Activated CD4-positive, alpha-beta memory T cell treated with anti-CD3 and anti-CD28 coated beads for 36 hours (primary cell): Measurements from ENCODE around the gene NR1D2. TPM values are rescaled to one million over a fixed set of nuclear protein-coding genes. Genes with fewer than 3 reads are reported as not detected.
"Not testable (repeated sequence)": the region's sequence is repeated elsewhere in the genome, so short reads cannot be mapped to it uniquely, and the experiment has no call there.

Experiments
- CTCF ChIA-PET: fragments of 350-600 bp; sonication (Branson Sonifier 250); formaldehyde crosslinking; loops from one replicate; lab custom pipeline; 2021; ENCODE audit warnings: antibody characterized with exemption, inconsistent platforms; lab: Charles Lee
- POLR2A ChIA-PET: fragments of 350-600 bp; sonication (Branson Sonifier 250); formaldehyde crosslinking; loops from one replicate; lab custom pipeline; 2021; ENCODE audit warnings: antibody characterized with exemption; lab: Charles Lee
- DNase-seq: peaks from one replicate; pipeline ENCODE4 v3.0.0-alpha.2; 2020
- H3K27ac Mint-ChIP-seq: one replicate; pipeline ENCODE4 v1.8.0; 2021; ENCODE audit warnings: mixed read lengths
- H3K27me3 Mint-ChIP-seq: one replicate; pipeline ENCODE4 v1.8.0; 2021; ENCODE audit warnings: mixed read lengths
- H3K36me3 Mint-ChIP-seq: one replicate; pipeline ENCODE4 v1.8.0; 2021; ENCODE audit warnings: mixed read lengths
- H3K4me1 Mint-ChIP-seq: one replicate; pipeline ENCODE4 v1.8.0; 2021; ENCODE audit warnings: low read depth, mixed read lengths
- H3K4me3 Mint-ChIP-seq: one replicate; pipeline ENCODE4 v1.8.0; 2021; ENCODE audit warnings: mild to moderate bottlenecking, mixed read lengths
- H3K9me3 Mint-ChIP-seq: one replicate; pipeline ENCODE4 v1.8.0; 2021; ENCODE audit warnings: mixed read lengths
- intact Hi-C: fragments of 100-400 bp; cut with micrococcal nuclease; formaldehyde crosslinking; loops from one replicate; pipeline ENCODE4 v1.15.1; 2023
- total RNA-seq, 2 experiments: library from RNA; stranded (reverse); gene quantifications; one replicate each; pipeline ENCODE4 v1.2.3, GENCODE V29; 2021

NR1D2 gene
- total RNA-seq, 2 experiments from 2014 or later, result 5.4 to 5.9 TPM

- H3K4me3 Mint-ChIP-seq, result no peak overlapping the region
- DNase-seq, result no peak
- H3K9me3 Mint-ChIP-seq, result no peaks in the 10 kb centered on the region
- POLR2A ChIA-PET, result no interaction called here
- H3K27ac Mint-ChIP-seq, result no peak overlapping the region
- CTCF ChIA-PET, result no interaction called here
- no peaks in the 10 kb centered on the region for H3K27me3 Mint-ChIP-seq
- no peaks in the 10 kb centered on the region for H3K36me3 Mint-ChIP-seq
- H3K4me1 Mint-ChIP-seq, result peaks cover 4% of the 10 kb centered on the region
- intact Hi-C loops, result no loop called here
These were observed 46.9 kb downstream of the NR1D2 start for GRCh38 chr3:23991683-23992628.

DNA sequence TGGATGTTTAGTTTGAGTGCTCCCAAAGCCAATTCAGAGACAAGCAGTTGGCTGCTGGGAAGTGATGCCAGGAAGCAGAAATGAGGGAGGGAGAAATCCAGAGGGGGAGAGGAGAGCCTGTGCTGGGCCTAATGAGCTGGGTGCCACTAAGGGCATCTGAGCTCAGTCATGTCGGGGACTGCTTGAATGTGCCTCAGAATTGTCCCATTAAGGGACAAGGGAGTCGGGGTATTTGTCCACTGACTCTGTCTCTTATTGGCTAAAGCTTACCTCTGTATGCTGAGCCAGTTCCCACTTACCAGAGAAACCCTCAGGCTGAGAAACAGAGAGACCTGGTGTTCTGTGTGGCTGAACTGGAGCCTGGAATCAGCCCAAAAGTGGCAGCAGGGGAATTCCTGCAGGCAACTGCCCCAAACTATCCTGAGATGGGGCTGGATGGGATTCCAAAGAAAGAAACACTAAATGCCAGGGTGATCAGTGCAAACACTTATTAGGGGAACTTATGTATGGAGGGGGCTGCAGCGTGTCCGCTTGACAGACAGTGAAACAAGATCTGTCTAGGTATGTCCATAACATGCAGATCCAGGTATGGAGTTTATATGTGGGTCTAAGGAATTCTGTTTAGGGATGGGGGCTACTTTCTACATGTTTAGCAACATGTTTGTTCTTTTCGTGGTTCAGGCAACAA, 48.6 kb downstream of the NR1D2 start:
- H3K9me3 Mint-ChIP-seq, result no peaks in the 10 kb centered on the region
- no peak for DNase-seq
- no peak overlapping the region for H3K4me3 Mint-ChIP-seq
- H3K4me1 Mint-ChIP-seq, result peaks cover 4% of the 10 kb centered on the region
- ChIA-PET POLR2A (no interaction called here), CTCF (interaction anchor here (1.0 kb wide), 1 partner anchor 243 kb away, joined by 3 read pairs; no protein-coding TSS in a partner anchor)
- no peak overlapping the region for H3K27ac Mint-ChIP-seq
- intact Hi-C loops, result no loop called here
- H3K36me3 Mint-ChIP-seq, result no peaks in the 10 kb centered on the region
- no peaks in the 10 kb centered on the region for H3K27me3 Mint-ChIP-seq

DNA sequence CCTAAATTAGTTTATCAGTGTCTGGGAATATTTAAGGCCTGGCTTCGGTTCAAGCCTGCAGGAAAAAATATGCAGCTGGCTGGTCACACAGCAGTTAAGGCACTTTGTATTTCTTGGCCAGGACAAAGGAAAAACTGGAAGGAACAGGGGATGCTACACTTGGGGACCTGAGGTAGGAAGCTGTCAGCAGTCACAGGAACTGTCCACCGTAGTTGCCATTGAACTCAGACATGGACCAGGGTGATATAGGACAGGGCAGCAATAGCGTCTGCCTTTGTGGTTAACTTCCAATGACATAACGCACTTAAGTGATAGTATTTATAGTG, 49.1 kb downstream of the NR1D2 start:
- no peak overlapping the region for H3K4me3 Mint-ChIP-seq
- intact Hi-C loops, result no loop called here

DNA sequence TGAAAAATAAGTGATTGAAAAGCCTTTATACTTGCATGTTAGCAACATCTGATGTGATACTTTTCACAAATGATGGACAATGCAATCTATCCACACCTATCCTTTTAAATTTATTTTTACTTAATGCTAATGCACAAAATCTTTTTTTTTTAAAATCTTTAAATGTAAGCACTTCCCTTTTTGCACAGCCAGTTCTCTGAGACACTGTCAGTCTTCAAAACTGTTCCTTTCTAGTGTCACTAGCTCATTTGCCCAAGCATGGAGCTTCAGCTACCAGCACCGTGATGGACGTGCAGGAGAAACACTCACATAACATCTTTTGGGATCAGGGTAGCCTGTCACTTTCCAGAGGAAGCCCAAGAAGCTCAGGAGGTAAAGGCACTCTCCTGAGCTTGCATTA, 50.1 kb downstream of the NR1D2 start:
- H3K4me1 Mint-ChIP-seq, result peaks cover 7% of the 10 kb centered on the region
- H3K4me3 Mint-ChIP-seq, result no peak overlapping the region
- ChIA-PET POLR2A (no interaction called here), CTCF (interaction anchor here (1.1 to 1.8 kb wide), 2 partner anchors 22 to 200 kb away, joined by 3 to 5 read pairs; no protein-coding TSS in a partner anchor)
- H3K27ac Mint-ChIP-seq, result no peak overlapping the region
- intact Hi-C loops, result no loop called here
- H3K36me3 Mint-ChIP-seq, result no peaks in the 10 kb centered on the region
- no peaks in the 10 kb centered on the region for H3K9me3 Mint-ChIP-seq
- H3K27me3 Mint-ChIP-seq, result peaks cover 3% of the 10 kb centered on the region
- no peak for DNase-seq

More for the DNA sequence above, 49.1 kb downstream of the NR1D2 start:
- Mint-ChIP-seq H3K4me1 (peaks cover 7% of the 10 kb centered on the region), H3K27me3 (peaks cover 3% of the 10 kb centered on the region), H3K36me3 (no peaks in the 10 kb centered on the region), H3K9me3 (no peaks in the 10 kb centered on the region), H3K27ac (no peak overlapping the region)
- CTCF ChIA-PET, result no interaction called here
- POLR2A ChIA-PET, result no interaction called here
- DNase-seq, result no peak

DNA sequence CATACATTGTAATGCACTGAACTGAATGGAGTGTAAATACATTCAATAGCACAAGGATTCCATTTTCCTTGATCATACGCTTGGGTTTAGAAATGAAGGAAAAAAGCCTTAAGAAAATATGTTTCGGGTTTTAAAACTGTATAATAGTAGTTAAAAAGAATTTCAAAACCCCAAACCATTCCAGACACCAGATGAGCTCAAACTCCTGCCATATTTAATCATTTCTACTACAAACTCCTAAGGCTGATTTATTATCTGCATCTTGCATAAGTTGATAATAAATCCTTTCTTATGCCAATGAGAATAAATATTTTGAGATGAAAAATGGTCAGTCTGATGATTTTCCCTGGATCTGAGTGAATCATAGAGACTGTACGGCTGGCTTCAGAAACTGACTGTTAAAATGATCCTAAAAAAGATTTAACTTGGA, 51.0 kb downstream of the NR1D2 start:
- DNase-seq, result no peak
- POLR2A ChIA-PET, result no interaction called here

DNA sequence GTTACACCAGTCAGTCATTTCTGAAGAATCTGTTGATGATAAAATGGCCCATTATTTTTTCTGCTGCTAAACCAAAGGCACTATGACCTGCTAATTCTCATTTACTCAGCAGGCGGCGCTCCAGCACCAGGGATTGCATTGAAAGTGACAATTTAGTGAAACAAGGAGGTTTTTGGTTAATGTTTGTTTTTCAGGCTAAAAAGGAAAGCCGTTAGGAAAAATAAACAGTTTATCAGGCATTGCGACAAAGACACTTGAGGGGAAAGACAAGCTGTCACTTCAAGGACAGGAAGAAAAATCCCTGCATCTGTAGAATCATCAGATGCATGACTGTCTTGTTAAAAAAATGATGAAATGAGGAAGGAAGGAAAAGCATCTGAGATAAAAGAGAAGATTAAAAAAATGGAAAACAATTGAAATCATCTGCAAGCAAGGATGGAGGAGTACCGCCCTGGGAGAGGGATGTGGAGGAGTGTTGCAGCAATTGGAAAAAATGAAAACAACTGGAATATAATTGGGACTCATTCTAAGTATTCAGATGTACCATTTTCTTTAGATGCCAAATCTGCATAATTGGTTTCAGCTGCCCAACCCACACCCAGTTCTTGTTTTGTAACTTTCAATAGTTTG, 54.0 kb downstream of the NR1D2 start:
- ChIA-PET POLR2A (no interaction called here), CTCF (interaction anchor here (0.7 to 2.1 kb wide), 13 partner anchors 11 to 681 kb away, joined by 3 to 7 read pairs (median 3); no protein-coding TSS in a partner anchor)
- DNase-seq, result peak; percentile 80
- Mint-ChIP-seq H3K4me1 (peaks cover 3% of the 10 kb centered on the region), H3K36me3 (no peaks in the 10 kb centered on the region), H3K27ac (no peak overlapping the region), H3K27me3 (peaks cover 3% of the 10 kb centered on the region), H3K4me3 (no peak overlapping the region), H3K9me3 (no peaks in the 10 kb centered on the region)
- intact Hi-C loops, result loop anchor here (1.0 kb wide), 2 partner anchors 239 to 684 kb away; no protein-coding TSS in a partner anchor

More for the DNA sequence above, 51.0 kb downstream of the NR1D2 start:
- H3K4me3 Mint-ChIP-seq, result no peak overlapping the region
- no peak overlapping the region for H3K27ac Mint-ChIP-seq
- H3K27me3 Mint-ChIP-seq, result peaks cover 3% of the 10 kb centered on the region
- intact Hi-C loops, result no loop called here
- no peaks in the 10 kb centered on the region for H3K36me3 Mint-ChIP-seq
- CTCF ChIA-PET, result interaction anchor here (1.7 to 1.8 kb wide), 2 partner anchors 23 to 244 kb away, joined by 5 to 14 read pairs; no protein-coding TSS in a partner anchor
- H3K9me3 Mint-ChIP-seq, result no peaks in the 10 kb centered on the region
- peaks cover 7% of the 10 kb centered on the region for H3K4me1 Mint-ChIP-seq

GRCh38 chr3:24002129-24002528, 57.0 kb downstream of the NR1D2 start:
- Mint-ChIP-seq H3K27ac (no peak overlapping the region), H3K27me3 (peaks cover 3% of the 10 kb centered on the region), H3K4me3 (no peak overlapping the region), H3K36me3 (no peaks in the 10 kb centered on the region), H3K9me3 (no peaks in the 10 kb centered on the region), H3K4me1 (peaks cover 7% of the 10 kb centered on the region)
- intact Hi-C loops, result loop anchor here (5.0 kb wide), 1 partner anchor 115 kb away; no protein-coding TSS in a partner anchor
- ChIA-PET POLR2A (no interaction called here), CTCF (interaction anchor here (0.5 to 2.0 kb wide), 5 partner anchors 46 to 1032 kb away, joined by 3 to 6 read pairs (median 4); no protein-coding TSS in a partner anchor)
- no peak for DNase-seq

DNA sequence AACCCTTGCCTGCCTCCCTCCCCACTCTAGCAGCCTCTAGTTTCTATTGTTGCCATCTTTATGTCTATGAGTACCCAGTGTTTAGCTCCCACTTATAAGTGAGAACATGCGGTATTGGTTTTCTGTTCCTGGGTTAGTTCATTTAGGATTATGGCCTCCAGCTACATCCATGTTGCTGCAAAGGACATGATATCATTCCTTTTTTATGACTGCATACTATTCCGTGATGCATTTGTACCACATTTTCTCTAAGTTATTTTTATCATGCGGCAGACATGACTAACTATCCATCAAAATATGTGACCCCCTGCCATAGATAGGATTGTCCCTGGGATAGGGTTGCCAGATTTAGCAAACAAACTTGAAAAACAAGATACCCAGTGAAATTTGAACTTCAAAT, 58.4 kb downstream of the NR1D2 start:
- peaks cover 3% of the 10 kb centered on the region for H3K27me3 Mint-ChIP-seq
- intact Hi-C loops, result loop anchor here (5.0 kb wide), 1 partner anchor 116 kb away; no protein-coding TSS in a partner anchor
- POLR2A ChIA-PET, result no interaction called here
- no peaks in the 10 kb centered on the region for H3K9me3 Mint-ChIP-seq
- no peak for DNase-seq
- H3K36me3 Mint-ChIP-seq, result no peaks in the 10 kb centered on the region
- H3K4me3 Mint-ChIP-seq, result no peak overlapping the region
- CTCF ChIA-PET, result interaction anchor here (0.6 kb wide), 1 partner anchor 11 kb away, joined by 3 read pairs; no protein-coding TSS in a partner anchor
- H3K27ac Mint-ChIP-seq, result no peak overlapping the region
- peaks cover 7% of the 10 kb centered on the region for H3K4me1 Mint-ChIP-seq

DNA sequence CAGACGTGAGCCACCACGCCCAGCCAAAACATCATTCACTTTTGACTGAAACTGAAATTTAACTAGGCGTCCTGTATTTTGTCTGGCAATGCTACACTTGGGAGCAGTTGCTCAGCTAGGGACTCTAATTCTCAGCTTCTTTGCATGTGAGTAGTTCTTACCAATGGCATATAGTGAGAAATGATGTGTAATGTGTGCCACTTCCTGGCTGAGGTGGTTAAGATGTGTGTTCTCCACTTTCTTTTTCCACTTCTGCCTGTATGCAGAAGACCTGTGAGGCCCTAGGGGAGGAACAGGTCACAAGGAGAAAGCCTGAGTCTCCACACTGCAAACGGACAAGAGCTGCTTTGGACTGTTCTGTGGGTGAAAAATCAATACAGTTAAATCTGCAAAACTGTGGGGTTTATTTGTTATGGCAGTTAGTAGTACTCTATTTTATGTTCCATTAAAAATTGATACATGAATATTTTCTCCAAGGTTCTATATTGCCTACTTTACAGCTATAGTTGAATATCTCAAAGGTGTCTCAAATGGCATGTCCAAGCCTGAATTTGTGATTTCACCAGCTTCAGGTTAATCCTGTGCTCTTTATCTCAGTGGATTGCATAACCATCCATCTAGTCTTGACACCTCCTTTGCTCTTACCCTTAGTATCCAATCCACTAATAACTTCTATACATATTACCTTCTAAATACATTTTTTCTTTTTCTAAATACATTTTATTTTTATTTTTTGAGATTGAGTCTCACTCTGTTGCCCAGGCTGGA, 59.3 kb downstream of the NR1D2 start:
- ChIA-PET CTCF (no interaction called here), POLR2A (no interaction called here)
- Mint-ChIP-seq H3K27ac (no peak overlapping the region), H3K4me3 (no peak overlapping the region), H3K9me3 (no peaks in the 10 kb centered on the region), H3K36me3 (no peaks in the 10 kb centered on the region), H3K4me1 (peaks cover 4% of the 10 kb centered on the region), H3K27me3 (no peaks in the 10 kb centered on the region)
- intact Hi-C loops, result loop anchor here (1.0 to 5.0 kb wide), 4 partner anchors 46 to 674 kb away; no protein-coding TSS in a partner anchor
- DNase-seq, result peak; percentile 49

DNA sequence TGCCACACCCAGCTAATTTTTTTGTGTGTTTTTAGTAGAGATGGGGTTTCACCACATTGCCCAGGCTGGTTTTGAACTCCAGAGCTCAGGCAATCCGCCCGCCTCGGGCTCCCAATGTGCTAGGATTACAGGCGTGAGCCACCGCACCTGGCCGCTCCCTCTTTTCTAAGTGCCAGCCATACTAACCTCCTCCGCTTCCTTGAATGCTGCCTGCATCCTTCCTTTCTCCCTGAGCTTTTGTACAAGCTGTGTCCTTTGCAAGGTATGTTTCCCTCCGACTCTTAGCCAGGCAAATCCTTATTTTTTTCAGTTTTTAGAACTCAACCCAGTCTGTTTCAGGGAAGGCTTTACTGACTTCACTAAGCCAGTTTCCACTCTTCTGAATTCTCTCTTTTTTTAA, 60.6 kb downstream of the NR1D2 start:
- peaks cover 4% of the 10 kb centered on the region for H3K4me1 Mint-ChIP-seq
- no peaks in the 10 kb centered on the region for H3K36me3 Mint-ChIP-seq
- ChIA-PET POLR2A (no interaction called here), CTCF (no interaction called here)
- H3K27ac Mint-ChIP-seq, result no peak overlapping the region
- no peaks in the 10 kb centered on the region for H3K9me3 Mint-ChIP-seq
- H3K4me3 Mint-ChIP-seq, result no peak overlapping the region
- no peak for DNase-seq
- no peaks in the 10 kb centered on the region for H3K27me3 Mint-ChIP-seq
- intact Hi-C loops, result loop anchor here (2.0 kb wide), 2 partner anchors 47 to 673 kb away; no protein-coding TSS in a partner anchor

DNA sequence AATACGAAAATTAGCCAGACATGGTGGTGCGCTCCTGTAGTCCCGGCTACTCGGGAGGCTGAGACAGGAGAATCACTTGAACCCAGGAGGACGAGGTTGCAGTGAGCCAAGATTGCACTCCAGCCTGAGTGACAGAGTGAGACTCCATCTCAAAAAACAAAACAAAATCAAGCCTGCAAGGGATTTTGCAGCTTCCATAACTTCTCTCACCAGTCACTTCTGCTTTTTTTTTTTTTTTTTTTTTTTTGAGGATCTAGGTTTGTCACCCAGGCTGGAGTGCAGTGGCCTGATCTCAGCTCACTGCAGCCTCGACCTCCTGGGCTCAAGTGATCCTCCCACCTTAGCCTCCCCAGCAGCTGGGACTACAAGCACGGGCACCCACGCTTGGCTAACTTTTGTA, 65.7 kb downstream of the NR1D2 start:
- H3K27me3 Mint-ChIP-seq, H3K27ac Mint-ChIP-seq, H3K4me1 Mint-ChIP-seq, intact Hi-C loops, POLR2A ChIA-PET, H3K36me3 Mint-ChIP-seq, H3K4me3 Mint-ChIP-seq, H3K9me3 Mint-ChIP-seq, DNase-seq, CTCF ChIA-PET: not testable (repeated sequence)
